ENCODE data around the gene TRIM62.

The TRIM62 gene

DNA sequence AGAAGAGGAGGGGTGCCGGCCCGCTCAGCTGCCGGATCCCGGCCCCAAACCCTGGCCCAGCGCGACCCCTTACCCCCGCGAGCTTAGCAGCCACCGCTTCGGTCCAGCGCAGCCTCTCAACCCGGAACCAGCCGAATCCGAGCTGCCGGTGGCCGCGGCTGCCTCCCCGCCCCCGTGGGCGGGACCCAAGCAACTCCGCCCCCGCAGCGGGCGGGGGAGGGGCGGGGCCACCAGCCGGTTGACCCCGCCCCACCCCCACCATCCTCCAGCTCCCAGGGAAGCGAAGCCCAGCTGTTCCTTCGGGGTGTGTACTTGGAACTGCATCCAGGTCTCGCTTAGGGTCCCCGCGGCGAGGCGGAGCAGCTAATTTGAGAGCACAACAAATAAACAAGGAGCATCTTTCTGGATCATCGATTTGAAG is at the start of gene TRIM62:
Gene TRIM62 (minus strand): TSS at position 123 of the 421 bp plus-strand sequence. CDS start 611 bp downstream, outside the sequence.
- DNase-seq = peak; percentile 60 to 71

DNA sequence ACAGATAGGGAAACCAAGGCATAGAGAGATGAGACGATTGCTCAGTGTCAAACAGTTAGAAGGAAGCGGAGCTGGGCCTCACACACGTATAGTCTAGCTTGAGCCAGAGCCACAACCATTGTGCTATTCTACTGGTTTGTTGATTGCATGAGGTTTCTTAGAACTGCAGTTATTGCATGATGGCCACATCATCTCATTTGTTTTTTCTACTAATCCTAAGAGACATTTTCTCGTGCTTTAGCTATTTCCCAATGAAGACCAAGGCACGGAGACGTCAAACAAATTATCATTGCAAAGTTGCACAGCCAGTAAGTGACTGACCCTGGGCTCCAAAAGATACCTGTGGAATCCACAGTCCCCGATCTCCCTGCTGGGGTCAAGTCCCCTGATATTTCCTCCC is 49.3 kb upstream of the TRIM62 start:
- no peak for DNase-seq

DNA sequence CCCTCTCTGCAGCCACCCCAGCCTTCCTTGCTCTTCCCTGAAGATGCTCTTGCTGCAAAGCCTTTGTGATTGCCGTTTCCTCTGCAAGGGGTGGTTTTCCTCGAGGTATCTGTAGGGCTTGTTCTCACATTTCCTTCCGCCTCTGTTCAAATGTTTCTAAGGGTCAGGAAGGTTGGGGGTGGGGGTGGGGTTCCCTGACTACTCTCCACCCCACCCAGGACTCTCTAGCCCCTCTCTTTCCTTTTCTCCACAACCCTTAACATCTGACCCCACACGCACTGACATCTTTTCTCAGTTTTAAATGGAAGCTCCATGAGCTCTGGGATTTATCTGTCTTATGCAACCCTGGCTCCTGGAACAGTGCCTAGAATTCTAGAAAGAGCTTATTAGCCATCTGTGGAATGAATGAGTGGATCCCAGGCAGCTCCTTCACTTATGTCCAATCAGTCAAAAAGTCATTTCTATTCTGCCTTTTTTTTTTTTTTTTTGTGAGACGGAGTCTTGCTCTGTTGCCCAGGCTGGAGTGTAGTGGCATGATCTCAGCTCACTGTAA is 47.2 kb upstream of the TRIM62 start:
- DNase-seq = no peak

DNA sequence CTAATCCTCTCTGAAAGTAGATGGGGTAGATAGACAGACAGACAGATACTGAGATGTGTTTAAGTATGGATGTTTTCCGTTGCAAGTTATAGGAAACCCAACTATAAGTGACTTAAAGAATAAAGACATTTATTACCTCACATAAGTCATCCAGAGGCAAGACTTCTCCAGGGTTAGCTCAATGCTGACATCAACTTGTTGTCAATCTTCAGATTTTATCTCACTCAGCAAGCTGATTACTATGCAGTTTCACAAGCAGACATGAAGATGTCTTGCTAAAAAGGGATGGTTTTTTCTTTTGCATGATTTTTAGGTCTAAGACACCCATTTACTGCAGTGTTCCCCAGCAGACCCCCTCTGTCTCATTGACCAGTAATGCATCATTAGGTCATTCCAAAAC is 43.7 kb upstream of the TRIM62 start:
- DNase-seq = no peak

DNA sequence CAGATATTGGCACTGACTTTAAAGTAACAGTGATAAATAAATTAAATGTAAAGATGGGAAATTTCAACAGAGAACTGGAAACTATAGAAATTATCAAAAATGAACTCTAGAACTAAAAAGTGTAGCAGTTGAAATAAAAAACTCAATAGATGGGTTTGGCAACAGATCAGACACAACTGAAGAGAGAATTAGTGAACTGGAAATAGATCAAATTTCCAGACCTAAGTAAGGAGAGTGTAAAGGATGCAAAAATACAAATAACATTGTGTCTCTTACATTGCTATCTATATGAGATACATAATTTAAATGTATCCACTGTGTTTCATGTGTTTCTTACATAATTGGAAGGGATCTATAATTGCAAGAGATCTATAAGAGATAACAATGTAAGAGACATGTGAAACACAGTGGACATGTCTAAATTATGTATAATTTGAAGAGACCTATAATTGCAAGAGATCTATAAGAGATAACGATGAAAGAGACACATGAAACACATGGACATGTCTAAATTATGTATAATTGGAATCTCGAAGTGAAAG is 42.4 kb upstream of the TRIM62 start:
- DNase-seq = no peak

DNA sequence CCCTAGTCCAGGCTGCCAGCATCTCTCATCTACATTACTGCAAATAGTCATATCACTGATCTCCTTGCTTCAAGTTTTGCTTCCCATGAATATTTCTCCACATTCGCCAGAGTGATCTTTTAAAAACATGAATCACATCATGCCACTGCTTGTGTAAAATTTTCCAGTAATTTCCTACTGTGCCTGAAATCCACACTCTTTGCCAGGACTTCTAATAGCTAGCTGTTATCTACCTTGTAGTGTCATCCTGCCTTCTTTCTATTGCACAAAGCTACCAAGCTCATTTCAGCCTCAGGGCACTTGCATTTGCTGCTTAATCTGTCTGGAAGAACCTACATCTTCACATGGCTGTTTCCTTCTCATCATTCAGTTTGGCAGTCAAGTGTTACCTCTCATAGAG is 40.5 kb upstream of the TRIM62 start:
- no peak for DNase-seq

DNA sequence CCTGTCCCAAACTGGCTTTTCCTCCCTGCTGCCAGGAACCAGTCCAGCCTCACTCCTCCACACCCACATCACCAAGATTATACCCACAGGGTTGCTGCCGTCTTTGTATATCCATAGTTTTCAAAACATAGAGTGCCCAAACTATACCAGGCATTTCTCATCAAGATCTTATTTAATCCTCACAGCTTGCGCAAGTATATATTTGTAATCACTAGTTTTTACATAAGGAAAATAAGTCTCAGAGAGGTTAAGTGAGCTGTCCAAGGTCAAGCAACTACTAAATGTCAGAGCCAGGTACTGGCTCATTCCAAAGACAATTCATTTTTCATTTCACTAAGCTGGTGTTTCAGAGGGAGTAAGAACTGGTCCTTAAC is 39.5 kb upstream of the TRIM62 start:
- DNase-seq = no peak

DNA sequence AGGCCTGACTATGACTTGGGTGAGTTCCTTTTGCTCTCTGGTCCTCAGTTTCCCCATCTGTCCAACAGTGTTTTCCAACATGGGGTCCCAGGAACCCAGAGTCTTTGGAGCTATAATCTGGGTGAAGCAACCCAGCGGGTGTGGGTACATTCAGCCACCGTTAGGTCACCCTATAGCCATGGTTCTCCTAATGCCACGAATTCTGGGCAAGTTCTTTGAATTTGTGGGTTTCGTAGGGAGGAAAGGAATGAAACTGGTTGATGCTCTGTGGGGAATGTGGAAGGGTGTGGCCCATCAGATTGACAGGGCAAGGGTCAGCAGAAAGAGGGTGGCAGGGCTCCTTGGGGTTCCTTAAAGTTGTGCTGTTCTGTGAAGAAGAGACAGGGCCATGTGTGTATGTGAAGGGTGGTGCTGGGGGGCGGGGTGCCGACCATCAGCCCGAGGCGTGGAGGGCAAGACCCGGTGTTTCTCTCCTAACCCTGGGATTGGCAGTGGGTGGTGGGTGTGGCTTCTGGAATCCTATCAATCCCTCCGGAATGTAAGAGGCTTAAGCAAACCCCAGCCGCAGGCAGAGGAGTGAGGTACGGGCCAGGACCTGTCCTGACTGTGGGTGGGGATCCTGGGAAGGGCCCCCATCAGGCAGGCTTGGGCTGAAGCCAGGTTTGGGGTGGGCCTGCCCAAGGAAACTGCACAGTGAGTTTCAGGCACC is 39.0 kb upstream of the TRIM62 start:
- no peak for DNase-seq

DNA sequence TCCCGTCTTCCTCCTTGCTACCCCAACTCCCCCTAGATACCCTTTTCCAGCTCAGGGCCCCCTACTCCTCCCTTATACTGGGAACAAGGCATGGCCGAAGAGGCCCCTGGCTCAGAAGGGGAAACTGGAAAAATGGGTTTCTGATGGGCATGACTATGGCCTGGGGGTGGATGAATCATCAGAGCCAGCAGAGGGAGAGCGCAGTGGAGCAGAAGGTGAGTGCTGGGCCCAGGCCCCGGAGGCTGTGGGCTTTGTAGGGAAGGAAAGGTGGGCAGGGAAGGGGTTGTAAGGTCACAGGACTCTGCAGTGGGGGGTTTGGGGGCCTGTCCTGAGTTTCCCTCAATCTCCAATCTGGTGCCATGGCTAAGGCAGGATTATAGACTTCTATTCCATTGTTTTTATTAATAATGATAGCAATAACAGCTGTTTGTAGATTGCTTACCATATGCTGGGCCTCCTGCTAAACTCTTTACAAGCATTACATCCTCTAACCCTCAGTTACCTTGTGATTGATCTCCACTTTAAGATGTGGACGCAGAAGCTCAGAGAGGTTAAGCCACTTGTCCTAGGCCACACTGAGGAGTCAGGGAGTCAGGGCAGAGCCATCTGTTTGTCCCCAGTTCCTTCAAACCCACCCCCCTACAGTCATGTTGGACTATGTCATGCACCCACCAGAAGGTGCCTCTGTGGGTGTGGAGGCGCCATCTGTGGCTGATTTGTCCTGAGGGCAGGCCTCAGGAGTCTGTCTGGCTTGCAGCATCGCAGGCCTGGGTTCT is 38.2 kb upstream of the TRIM62 start:
- no peak for DNase-seq

DNA sequence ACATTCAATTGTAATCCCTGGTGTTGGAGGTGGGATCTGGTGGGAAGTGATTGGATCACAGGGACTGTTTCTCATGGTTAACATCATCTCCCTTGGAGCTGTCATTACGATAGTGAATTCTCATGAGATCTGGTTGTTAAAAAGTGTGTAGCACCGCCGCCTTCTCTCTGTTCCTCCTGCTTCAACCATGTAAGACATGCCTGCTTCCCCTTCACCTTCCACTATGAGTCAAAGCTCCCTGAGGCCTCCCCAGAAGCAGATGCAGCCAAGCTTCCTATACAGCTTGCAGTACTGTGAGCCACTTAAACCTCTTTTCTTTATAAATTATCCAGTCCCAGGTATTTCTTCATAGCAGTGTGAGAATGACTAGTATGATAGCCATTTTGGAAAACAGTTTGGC is 30.1 kb upstream of the TRIM62 start:
- DNase-seq = no peak

DNA sequence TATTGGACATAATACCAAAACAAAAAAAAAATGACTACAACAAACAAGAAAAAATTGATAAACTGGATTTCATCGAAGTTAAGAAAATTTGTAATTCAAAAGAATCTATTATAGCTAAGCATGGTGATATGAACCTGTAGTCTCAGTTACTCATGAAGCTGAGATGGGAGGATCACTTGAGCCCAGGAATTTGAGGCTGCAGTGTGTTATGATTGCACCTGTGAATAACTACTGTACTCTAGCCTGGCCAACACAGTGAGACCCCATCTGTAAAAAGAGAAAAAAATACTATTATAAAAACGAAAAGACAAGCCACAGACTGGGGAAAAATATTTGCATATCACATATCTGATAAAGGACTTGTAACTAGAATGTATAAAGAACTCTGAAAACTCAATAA is 24.5 kb upstream of the TRIM62 start:
- no peak for DNase-seq

DNA sequence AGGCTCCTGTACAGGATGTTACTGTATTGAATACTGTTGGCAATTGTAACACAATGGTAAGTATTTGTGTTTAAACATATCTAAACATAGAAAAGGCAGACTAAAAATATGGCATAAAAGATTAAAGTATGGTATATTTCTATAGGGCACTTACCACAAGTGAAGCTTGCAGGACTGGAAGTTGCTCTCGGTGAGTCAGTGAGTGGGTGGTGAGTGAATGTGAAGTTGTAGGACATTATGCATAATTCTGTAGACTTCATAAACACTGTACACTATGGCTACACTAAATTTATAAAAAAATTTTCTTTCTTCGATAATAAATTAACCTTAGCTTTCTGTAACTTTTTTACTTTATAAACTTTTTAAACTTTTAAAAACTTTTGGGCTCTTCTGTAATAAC is 13.7 kb upstream of the TRIM62 start:
- no peak for DNase-seq

DNA sequence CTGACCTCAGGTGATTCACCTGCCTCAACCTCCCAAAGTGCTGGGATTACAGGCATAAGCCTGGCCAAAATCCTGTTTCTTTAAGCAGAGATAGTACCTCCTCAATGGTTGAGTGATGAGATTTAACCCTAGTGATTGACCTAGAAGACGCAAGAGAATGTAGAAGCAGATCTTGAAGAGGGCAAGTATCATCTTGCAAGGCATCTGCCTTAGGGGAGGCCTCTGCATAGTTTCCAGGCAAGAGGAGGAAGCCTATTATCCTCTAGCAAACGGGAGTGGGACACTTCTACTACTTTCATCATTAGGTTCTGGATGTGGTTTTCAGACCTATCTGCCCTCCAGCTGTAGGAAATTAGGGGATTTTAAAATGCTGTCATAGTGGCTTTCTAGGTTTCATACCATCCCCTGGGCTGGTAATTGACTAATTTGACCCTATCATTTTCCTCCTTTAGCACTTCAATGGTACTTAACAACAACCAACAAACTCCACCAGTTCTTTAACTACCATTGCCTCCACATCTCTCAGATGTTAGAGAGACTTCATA is 10.0 kb upstream of the TRIM62 start:
- DNase-seq = no peak

DNA sequence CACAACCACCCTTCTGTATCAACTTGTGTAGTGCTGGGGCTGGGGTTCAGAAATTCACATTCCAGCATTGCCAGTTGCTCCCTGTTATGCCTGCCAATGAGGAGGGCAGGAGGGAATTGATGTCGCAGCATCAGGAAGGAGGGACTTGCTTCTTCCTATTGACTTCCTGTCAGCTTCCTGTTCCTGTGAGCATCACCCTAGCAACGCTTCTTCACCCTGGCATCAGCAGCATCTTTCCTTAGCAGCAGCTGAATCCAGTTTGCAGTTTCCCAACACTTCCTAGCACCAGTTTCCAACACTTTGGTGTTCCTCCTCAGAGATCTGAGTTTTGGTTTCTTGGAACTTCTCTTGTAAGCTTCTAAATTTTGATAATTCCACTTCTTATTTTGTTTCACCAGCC is 8.9 kb upstream of the TRIM62 start:
- DNase-seq = no peak

DNA sequence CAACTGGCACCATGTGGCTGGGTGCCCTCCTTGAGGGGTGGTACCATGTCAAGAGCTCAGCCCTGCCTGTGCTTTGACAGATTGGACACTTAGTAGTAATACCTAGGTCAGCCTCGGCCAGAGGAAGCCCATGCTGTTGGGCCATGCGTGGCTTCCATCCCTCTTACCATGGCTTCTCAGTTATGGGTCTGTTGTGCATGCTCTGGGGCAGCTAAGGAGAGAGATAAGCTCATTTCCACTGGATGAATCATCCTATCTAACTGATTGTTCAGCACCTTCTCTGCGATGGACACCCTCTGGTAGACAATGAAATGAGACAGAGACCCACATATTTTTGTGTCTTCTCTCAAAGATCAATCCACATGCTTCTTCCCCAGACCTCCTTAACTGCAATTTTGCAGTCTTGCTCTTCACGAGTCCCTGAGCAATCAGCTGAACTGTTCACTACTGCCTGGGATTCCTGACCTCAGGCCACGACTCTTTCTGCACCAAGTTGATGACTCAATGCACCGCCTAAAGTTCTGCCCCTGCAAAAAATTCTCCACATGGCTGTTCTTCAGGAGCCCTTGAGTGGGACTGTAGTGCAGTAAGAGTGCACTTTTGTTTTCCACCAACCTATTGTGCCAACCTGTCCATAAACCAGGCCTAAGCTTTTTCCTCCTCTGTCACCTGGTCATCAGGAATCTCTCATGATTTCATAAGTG is 6.9 kb upstream of the TRIM62 start:
- no peak for DNase-seq

DNA sequence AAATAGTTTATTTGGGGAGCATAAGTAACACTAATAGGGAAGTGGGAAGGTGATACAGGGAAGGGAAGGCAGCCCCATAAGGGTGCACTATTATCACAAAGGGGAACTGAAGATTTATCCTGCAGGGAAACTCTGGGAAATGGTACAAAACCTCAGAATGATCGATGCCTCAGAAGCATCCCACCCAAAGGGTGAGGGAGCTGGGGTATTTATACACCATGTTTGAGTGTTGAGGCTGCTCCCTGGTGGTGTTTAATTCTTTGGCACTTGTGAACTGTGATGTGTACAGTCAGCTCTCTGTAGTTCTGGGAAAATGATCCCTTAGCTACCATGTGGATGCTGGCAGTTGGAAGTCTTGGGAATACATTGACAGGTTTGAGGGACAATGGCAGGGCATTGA is 5.1 kb upstream of the TRIM62 start:
- DNase-seq = no peak

DNA sequence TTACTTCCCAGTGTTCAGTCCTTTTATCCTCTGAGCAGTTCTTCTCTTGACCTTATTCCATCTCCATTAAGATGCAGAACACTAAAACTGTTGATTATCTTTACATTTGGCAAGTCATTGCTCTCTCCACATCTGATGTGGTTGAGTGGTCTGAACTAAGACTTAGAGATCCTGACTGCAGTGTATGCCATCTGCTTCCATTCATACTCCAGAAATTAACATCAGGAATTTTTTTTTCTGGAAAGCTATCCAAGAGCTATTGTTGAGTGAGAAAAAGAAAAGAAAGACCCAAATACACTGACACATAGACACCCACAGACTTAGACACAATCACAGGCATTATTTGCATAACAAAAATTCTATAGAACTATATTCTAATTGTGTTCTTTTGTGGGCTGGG is 3.7 kb upstream of the TRIM62 start:
- no peak for DNase-seq

DNA sequence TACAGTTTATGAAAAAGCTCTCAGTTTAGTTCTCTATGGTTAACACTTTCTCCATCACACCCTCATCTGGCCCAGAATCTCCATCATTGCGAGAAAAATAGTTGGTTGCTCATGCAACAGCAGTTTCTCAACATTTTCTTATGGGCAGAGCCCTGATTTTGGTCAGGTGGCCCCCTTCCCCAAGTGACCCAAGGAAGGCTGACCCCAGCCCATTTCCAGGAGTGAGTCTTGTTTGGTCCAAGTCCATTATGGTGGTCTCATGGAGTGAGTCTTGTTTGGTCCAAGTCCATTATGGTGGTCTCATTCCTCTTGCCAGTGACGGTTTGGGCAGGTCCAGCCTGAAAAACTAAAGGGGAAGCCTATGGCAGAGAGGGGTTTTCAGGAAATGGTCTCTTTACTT is 1.5 kb upstream of the TRIM62 start:
- no peak for DNase-seq

DNA sequence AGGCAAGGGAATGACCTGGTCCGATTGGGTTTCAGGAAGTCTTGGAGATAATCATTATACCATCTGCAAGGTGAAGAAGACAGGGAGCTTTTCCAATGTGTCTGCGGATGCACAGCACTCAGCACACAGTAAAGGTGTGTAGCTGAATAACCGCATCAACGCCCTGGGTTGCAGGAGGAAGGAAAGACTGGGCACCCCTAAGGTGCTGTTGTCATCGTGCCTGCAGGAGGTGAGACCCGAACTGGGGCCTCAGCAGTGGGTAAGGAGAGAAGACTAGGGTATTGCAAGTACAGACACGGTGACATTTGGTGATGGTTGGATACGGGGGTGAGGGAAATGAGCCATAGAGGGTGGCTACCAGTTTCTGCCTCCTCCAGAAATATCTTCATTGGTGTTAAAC is 1.1 kb upstream of the TRIM62 start:
- DNase-seq = no peak

DNA sequence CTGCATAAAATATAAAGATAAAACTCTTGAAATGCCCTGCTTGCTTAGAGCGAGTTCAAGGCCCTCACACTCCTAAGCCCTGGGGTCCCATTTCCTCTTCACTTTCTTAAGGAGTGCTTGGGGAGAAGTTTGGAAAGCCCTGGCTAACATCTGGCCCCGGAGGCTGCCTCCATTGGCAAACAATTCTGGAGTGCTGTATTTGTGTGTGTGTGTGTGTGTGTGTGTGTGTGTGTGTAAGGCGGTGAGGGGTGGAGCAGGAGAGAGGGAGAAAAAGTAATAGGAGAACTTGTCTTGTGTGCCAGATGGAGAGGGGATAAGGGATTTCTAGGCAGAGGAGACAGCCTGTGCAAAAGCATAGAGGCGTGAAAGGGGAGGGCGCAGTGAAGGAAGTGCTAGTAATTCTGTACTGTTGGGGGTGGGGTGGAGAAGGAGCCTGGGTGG is 578 bp upstream of the TRIM62 start:
- DNase-seq = no peak

DNA sequence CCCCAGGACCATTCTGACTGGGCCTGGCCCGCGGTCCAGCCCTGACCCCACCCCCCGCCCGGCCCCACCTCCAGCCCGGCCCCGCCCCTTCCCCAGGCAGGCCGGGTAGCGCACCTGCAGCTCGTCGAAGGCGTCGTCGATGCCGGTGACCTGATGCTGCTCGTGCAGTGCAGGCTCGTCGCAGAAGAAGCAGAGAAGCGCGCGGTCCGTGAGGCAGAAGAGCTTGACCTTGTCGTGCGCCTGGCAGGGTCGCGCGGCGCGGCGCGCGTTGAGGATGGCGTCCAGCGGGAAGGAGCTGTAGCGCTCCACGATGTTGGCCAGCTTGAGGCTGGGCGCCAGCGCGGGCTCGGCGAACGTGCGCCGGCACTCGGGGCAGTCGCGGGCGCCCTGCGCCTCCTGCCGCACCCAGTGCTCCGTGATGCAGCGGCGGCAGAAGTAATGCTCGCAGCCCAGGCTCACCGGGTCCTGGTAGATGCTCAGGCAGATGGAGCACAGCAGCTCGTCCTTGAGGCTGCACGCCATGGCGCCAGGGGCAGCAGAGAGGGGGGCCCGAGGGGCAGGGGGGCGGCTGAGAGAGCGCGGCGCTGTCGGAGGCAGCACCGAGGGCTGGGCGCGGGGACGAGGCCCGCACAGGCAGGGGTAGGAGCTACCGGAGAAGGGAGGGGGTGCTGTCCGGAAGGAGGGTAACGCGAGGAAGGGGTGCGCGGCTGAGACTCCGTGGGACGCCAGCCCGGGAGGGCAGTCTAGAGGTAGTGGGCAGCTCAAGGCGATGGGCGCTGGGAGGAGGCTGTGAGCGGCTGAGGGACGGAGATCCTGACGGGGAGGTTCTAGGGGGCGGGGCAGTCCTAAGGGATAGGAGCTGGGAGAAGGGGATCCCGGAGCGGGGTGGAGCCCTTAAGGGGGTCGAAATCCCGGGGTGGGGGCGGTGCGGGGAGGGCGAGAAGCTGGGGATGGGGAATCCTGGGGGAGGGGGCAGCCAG is 642 bp downstream of the TRIM62 start:
- DNase-seq = peak; percentile 28 to 69
